ENCODE measurements around the gene CNP.

Gene CNP

DNA sequence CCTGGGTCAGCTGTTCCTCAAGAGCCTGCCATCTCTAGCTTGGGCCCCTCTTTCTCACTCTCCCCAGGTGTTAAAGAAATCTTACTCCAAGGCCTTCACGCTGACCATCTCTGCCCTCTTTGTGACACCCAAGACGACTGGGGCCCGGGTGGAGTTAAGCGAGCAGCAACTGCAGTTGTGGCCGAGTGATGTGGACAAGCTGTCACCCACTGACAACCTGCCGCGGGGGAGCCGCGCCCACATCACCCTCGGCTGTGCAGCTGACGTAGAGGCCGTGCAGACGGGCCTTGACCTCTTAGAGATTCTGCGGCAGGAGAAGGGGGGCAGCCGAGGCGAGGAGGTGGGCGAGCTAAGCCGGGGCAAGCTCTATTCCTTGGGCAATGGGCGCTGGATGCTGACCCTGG, 6.8 kb downstream of the CNP start:
- DNase-seq = no peak

DNA sequence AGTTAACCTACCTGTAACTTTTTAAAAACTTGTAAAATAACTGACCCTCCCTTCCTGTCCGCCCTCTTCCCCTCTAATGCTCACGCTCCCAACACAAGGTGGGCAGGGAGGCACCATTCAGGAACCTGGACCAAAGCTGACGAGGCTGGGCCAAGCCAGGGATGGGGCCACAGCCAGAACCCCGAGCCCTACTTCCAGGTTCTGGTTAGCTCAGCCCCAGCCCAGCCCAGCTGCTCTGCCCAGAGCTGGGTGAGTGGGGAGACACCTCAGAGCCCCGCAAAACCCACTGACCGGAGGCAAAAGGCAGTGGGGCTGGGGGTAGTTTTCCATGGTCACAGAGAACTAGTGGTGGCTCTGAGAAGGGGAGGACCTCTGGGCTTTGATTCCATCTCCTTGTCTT, 7.4 kb downstream of the CNP start:
- no peak for DNase-seq

DNA sequence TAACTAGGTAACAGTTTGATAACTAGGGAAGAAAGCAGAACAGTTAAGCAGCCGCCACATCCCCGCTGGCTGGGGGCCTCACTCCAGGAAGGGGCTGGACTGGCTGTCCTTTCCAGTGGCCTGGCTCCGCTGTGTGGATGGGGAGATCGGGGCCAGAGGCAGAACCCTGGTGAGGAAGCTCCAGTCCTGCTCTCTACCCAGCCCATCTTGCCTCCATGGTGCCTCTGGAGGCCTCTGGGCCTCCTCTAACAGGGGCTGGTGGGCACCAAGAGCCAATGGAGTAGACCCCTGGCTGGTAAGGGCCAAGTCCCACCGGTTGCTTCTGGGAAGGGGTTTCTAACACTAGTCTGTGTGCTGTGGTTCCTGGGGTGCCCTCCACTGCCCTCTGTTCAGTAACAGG, 8.1 kb downstream of the CNP start:
- DNase-seq = no peak

DNA sequence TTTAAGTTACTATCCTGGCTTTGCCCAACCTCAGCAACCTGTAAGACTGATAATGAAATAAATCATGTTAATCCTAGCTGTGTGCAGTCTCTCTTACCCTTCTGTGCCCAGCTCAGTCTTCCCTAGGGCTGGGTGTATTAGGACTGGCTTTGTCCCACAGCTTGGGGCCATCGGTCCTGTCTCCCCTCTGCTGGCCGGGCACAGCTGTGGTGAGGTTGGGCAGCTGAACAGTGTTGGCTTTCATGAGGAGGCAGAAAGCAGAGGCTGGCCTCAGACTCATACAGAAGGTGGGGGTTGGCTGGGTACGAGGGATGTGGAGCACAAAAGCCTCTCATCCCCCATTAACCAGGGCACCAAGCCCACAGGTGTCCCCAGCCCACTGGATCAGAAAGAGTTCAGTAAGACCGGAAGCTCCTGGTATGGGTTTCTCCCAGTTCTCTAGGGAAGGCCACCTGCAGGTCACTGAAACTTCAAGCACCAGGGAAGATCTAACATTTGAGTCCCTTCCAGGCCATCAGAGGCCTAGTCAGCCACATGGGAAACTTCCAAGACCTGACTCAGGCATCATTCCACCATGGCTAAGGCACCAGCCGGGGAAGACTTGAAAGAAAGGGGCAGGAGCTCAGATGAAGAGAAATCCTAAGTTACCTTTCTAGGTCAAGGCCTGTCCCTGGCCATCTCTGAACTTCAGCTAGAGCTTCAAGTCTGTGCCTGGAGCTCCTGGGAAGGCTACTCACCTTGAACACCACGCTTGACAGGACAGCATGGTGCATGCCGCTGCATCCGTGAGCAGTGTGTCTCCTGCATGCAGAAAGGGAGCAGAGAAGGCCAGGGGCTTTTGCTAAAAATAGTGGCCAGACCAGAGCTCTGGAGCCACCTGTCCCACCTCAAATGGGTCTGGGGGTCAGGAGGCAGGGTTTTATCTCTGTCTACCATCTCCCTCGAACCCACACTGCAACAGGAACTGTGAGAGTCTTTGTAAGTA, 8.8 kb downstream of the CNP start:
- DNase-seq = no peak

DNA sequence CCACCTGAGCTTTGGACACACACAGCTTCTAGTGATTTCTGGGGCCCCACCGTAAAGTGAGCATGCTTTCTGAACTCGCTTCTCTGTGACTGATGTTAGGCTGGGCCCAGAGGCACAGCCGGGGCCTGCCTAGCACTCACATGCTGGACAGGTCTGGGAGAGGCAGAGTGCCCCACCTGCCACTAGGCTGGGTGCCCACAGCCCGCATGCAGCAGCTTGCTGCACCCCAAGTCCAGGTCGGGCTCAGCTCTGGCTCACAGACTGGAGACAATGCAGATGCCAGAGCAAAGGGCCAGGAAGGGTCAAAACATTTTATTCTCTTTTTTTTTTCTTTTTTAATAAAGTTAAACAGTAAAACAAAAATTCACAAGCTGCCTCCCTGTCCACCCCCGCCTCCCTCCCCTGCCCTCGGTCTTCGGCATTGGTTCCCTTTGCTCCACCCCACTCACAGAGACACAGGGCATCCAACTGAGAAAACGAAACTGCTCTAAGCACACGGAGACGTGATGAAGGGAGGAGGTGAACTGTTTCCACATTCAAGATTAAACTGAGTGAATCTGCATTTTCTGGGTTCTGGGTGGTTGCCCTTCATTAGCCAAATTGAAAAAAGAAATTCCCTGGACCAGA, 9.7 kb downstream of the CNP start:
- no peak for DNase-seq

DNA sequence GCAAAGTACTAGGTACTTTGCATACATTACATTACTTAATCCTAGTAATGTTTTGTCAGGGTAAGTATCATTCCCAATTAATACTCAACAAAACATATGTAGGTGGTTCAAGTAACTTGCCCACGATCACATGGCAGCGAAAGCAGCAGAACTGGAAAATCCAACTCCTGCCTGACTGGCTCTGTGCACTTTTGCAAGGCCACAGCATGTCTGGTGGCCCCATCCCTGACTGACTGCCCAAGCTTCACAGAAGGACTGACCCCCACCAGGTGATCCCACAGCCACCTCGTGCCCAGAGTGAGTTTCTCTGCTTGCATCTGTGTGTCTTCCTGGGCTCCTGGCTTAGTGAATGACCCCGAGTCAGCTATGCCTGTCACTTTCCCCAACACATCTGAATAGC, 11.4 kb downstream of the CNP start:
- no peak for DNase-seq

DNA sequence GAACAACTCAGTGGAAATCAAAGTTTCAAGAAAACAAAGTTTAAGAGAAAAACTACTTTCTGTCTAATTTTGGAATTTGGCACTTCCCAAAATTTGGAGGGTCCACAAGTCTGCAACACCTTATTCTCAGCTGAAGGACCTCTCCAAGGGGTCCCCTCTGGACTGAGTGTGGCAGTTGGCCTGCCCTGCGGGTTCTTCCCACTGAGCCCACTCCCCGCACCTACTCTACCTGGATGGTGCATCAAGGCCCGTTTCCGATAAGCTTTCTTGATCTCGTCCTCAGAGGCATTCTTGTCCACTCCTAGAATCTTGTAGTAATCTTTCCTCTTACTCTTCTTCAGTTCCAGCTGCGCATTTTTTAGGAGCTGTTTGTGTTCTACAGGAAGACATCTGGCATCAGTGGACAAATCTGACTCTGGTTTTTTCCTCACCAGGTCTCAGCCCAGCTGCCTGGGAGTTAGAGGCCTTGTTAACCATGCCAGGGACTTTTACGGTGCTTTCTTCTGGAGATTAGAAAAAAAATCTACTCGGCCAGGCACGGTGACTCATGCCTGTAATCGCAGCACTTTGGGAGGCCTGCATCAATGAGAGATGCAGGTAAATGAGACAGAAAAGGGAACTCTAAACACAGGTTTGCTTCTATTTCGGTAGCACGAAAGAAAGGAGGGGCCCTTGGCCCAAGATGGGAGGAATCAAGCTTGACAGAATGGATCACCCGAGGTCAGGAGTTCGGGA, 15.6 kb downstream of the CNP start:
- DNase-seq = no peak

DNA sequence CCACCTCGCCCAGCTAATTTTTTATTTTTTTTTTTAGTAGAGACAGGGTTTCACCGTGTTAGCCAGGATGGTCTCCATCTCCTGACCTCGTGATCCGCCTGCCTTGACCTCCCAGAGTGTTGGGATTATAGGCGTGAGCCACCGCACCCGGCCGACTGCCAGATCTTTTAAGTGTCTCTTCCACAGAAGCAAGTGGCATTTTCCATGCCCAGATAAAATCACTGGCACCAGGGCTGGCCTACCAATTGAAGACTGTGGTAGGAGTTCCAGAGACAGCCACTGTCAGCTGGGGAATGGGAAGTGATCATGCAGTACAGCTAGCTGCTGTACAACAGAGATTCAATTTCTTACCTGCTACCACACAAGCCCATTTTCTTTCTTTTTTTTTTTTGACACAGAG, 17.9 kb downstream of the CNP start:
- no peak for DNase-seq

DNA sequence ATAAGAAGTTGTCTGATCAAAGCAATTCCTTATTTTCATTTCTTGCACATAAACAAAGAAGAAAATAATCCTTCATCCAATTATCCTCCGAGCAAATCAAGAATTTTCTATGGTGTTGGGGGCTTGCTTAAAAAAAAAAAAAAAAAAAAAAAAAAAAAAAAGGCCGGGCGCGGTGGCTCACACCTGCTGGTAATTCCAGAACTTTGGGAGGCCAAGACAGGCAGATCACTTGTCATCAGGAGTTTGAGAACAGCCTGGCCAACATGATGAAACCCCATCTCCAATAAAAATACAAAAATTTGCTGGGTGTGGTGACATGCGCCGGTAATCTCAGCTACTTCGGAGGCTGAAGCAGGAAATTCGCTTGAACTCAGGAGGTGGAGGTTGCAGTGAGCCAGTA, 19.3 kb downstream of the CNP start:
- DNase-seq = no peak

DNA sequence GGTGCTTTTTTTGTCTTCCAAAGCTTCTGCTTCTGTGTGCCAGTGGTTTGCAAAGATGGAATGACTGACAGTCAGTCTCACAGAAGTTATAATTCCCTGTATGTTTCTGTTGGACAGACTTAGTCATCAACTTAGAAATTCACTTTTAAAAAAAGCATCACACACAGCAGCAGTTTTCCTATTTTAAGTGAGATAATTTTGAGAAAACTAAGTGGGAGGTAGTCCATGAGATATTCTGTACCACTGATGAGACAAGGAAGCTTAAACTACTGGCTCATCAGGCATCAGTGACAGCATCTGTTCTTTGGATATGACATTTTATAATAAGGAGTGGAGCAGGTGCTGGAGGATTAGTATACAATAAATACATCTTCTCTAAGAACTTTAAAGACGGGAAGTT, 20.0 kb downstream of the CNP start:
- DNase-seq = no peak

DNA sequence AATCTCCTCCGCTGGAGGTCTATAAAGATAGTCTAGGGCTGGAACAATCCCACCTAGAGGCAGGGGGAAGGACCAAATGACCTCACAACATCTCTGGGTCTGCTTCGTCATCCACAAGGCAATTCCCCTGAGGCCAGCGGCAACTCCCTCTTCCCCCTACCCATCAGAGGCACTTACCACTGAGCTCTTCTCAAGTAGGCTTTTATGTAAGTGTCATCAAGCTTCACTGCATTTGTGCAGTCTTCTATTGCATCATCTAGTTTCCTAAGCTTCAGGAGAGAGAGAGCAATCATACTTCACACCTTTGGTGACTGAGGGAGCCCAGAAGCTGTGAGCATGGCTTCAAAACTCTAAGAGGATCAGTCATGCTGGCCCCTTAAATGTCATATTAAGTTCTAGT, 21.0 kb downstream of the CNP start:
- no peak for DNase-seq

DNA sequence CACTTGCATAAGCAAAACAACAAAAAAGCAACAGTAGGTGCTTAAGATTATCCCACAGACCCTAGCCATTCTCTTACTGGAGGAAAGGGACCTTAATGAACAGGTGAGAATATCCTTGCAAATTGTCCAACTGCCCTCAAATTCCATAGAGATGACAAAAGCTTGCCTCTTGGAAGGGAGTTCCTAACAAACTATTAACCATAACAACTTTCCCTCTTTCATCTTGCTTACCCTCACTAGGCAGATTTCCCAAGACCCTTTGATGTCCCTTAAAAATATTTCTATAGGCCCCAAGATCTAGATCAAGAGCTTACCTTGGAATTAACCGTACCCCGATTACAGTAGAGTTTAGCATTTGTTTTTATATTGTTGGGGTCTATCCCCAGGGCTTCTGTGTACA, 21.8 kb downstream of the CNP start:
- no peak for DNase-seq

DNA sequence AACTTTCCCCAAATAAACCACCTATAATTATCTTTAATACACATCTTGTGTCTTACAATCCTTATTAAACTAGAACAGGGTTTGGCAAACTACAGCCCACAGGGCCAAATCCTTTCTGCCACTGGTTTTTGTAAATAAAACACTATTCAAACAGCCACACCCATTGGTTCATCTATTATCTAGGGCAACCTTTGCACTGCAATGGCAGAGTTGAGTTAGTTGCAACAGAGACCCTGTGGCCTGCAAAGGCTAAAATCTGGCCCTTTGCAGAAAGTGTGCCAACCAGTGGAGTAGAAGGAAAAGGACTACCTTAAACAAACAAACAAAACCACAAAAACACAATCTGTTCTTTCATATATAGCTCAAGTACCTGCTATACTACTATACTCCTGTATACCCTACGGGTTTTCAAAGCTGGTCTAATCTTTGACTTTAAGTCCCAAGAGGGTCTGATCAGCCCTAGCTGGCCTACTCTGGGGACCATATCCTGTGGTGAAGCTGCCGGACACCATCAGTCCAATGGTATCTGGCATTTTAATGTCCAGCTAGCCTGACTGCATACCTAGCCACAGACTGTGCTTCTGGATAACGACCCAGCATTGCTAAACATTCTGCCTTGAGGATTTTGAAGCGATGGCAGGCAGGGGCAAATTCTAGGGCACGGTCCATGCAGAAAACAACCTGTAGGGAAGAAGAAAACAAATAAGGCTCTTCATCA, 23.3 kb downstream of the CNP start:
- no peak for DNase-seq

DNA sequence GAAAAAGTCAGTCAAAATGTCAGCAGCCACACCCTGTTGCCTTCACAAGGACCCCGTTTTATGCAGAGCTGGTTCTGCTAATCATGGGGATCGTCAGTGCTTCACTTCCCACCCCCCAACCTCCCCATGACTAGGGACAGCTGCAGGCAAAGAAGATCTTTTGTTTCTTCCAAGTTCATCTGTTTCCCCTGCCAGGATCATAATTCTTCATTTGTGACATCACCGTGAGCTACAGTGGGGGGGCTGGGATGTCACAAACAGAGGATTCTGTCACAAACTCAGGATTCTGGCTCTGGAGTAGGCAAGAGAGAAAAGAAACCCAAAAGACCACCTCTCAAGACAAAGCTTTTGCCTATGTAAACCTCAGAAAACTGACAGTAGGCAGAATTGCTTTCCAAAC, 26.0 kb downstream of the CNP start:
- DNase-seq = no peak

DNA sequence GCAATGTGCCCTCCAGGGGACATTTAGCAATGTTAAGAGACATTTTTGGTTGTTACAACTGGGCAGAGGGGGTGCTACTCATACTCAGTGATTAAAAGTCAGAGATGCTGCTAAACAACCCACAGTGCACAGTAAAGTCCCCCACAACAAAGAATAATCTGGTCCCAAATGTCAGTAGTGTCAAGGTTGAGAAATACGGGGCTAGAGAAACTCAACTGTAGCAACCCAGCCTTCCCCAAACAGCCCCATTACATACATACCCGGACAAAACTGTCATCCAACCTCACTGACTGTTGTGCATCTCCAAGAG, 30.2 kb downstream of the CNP start:
- no peak for DNase-seq

DNA sequence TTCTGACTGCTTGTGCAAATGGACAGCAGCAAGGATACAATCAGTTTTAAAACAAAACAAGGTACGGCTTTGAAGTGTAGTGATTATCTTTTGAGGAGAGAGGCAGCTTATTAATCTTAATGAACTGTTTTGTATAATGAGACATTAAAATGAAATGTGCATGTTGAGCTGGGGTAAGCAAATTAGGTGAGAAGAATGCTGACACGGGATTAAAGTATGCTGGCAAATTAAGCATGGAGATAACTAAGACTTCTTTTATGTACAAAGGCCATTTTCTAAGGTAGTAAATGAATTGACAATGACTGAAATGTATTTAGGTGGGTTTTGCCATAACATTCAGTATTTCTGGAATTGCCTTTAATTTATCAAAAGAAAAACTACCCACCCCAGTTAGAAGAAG, 31.9 kb downstream of the CNP start:
- DNase-seq = no peak

DNA sequence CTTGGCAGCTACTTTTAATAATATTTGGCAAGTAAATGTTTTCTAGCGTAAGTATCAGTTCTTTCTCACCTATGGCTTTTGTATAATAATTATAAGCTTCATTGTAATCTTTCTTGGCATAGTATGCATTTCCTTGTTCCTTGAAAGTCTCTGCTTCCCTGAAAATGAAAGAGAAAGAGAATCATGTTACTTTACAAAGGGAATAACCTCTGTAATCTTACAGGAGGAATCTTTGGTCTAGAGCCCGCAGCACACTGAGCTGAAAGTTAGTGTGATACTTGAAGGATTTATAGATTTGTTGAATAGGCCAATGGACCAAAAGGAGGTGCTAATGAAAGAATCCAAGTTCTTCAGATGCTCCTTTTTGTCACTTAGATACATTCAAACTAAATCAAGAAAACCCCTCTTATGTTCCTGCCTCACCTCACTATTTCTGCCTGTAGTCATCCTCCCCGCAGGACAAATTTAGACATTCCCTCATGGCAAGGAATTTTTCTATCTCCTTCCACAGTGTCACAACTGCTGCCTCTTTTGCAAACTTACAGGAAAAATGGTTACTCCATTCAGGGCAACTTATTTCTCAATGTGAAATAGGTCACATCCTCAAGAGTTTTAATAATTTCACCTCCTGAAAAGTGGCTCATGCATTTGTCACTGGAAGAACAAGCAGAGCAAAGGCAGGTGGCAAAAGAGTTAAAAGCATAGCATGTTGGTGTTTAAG, 34.0 kb downstream of the CNP start:
- no peak for DNase-seq

DNA sequence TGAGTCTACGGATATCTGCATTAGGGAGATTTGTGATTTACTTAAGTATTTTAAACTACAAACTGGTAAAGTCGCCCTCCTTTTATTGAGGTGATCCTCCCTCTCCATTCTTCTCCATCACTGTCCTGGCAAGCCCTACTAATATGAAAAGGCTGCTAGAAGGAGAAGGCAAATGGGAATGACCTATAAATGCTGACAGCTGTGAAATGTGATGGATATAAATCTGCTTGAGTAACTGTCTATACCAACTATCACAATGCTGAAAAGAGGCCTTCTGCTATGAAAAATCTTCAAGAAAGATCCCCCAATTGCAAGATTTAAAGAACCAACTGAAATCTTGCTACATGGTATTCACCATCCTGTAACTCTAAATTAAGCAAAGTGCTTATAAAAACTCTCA, 35.1 kb downstream of the CNP start:
- no peak for DNase-seq

DNA sequence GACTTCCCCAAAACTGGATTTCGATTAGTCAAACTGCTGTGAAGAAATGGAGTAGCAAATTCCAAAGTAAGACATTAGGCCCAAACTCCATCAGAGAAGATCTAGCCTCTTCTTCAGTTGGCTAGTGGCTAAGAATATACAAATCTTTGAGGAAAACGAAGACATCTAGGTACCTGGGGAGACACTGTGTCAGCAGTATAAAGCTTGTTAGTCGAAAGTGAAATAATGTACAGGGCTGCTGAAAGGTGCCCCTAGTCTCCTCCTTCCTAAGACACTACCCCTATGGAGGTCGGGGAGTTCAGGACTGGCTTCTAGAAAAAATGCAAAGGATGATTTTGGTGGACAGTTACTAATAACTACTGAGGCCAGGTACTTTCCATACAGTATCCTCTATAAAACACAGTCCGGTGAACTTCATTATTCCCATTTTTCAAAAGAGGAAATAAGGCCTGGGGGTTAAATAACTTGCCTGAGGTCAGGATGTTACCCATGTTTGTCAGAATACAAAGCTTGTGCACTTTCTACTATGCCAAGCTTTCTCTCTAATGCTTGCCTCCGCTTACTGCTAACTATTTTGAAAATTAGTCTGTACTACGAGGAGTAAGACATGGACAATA, 35.7 kb downstream of the CNP start:
- DNase-seq = no peak

DNA sequence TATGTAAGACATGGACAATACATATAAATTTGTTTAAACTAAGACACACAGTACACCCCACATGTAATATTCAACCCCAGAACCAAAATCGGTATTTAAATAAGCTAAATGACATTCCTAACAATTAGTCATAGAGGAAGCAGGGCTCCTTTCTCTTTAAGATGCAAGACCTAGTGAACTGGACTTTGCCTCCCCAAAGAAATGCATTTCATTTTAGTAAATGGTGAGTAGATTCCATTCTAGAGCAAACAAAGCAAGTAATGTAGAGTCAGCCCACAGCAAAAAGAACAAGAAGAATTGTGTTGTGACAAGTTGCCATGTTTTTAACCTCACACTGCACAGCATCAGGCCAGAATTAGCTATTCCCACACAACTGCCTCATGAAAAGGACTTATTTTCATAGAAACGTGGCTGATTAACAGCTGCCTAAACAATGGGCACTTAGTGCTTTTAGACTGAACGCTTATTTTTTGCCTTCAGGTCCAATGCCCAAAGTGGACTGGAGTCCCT, 36.3 kb downstream of the CNP start:
- DNase-seq = no peak

DNA sequence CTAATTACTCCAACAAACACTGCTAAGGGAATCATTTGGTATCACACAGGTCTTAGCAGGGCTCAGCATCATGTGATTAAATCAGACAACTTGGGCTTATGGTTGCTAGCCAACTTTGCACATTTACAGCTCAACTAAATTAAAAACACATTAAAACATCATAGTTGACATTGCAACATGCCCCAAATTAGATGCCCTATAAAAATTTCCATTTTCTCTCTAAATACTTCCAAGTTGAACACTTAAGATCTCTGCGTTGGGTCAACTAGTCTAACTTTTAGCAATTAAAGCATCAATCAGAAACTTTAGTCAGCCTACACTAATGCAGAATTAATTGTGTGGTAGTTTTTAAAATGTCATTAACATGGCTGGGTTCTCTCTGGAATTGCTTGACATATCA, 38.6 kb downstream of the CNP start:
- no peak for DNase-seq

DNA sequence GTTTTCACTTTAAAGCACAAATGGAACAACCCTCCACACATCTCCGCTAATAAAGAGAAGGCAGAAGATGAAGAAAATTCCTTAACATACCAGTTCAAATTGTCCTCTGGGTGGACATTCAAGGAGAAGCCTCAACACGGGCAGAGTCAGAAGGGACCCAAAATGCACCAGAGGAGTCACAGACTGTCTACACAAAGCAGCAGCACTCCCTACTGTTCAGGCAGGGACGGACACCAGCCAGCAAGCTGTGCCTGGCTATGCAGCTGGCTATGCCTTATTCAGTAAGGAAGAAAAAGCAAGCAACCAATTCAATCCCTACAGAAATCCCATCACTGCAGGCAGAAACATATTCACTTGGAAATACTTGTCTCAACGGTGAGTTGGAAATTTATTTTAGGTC, 42.6 kb downstream of the CNP start:
- DNase-seq = no peak

Measured in DMS 273 treated with DMSO at 0.1 percent for 48 hours (cell line).